GM21576 (cell line): ENCODE results near the gene FLNB.

ENCODE experiments used
- ATAC-seq: cut with Tn5 transposase; IDR thresholded peaks from one replicate; pipeline ENCODE4 v1.9.1; 2021; ENCODE audit warnings: mild to moderate bottlenecking, moderate library complexity; ENCODE audit not compliant: unreplicated experiment

FLNB gene

GRCh38 chr3:58177747-58178527 is 169.7 kb downstream of the FLNB start:
- peak; percentile 67 for ATAC-seq

- ATAC-seq = no peak
These were observed 170.5 kb downstream of the FLNB start for GRCh38 chr3:58178528-58179234.

- no peak for ATAC-seq
These were observed 171.2 kb downstream of the FLNB start for GRCh38 chr3:58179235-58180098.

GRCh38 chr3:58180099-58180880 is 172.1 kb downstream of the FLNB start:
- no peak for ATAC-seq

DNA sequence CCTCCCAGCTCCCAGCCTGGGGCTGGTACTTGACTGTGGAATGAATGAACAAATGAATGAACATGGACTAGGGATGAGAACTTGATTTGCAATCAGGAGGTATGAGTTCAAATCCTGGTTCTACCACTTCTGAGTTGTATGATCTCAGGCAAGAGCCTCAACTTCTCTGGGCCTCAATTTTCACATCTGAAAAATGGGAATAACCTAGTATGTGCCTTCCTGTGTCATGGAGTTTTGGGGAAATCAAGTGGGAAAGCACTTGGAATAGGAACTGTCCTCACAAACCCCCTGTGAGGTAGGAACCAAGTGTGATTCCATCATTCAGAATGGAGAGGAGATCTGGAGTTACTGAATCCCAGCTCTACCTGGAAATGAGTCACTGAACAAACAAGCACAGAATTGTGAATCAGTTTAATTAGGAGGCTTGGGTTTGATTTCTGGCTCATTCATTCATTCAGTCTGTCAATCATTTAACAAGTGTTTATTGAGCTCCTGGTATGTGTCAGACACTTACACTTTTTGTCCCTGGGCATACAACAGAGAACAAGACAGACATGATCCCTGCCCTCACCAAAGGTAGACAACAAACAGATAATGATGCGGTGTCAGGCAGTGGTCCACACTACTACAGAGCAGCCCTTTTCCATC is 172.8 kb downstream of the FLNB start:
- ATAC-seq = no peak

- ATAC-seq = no peak
These were observed 175.0 kb downstream of the FLNB start for GRCh38 chr3:58183221-58183620.

- ATAC-seq = no peak
These were observed 175.7 kb downstream of the FLNB start for GRCh38 chr3:58183891-58184290.

GRCh38 chr3:58184309-58184981 is 176.2 kb downstream of the FLNB start:
- no peak for ATAC-seq

GRCh38 chr3:58184982-58185360 is 176.7 kb downstream of the FLNB start:
- ATAC-seq = no peak

DNA sequence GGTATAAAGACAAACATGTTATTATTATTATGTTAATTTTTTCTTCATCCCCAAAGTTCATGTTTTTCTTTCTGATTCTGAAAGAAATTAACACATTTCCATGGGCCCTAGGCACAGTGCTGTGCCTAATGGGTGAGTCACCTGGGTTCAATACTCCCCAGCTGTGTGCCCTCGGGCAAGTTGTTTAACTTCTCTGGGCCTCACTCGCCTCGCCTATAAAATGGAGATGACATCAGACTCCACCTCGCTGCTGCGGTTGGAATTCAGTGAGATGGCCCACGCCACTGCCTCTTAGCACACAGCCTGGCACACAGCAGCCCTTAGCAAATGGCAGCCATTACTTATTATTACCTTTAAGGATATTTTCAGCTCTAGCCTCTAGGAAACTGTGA is 179.9 kb downstream of the FLNB start:
- ATAC-seq = no peak

DNA sequence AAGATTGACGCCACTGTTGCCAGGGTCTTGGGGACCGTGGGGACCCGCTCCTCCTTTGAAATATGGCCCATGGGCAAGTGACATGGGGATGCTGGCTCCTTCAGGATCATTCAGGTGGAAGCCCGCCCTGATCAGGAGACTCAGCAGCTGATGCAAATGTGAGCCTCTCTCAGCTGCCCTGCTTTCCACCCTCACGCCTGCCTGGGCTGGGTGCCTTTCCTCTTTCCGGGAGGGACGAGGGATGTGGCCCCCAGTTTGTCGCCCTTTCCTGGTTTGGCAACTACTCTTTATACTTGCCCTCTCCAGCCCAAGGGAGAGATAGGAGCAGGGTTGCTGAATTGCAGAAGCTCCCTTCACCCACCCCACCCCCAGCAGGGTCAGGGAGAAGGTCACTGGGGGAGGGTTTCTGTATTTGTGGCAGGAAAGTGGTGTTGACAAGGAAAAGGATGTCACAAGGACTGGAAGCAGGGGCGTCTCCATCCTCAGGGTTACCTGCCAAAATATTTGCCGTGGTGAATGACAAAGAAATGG is 180.8 kb downstream of the FLNB start:
- ATAC-seq = no peak

- no peak for ATAC-seq
These were observed 181.5 kb downstream of the FLNB start for GRCh38 chr3:58189691-58190090.

DNA sequence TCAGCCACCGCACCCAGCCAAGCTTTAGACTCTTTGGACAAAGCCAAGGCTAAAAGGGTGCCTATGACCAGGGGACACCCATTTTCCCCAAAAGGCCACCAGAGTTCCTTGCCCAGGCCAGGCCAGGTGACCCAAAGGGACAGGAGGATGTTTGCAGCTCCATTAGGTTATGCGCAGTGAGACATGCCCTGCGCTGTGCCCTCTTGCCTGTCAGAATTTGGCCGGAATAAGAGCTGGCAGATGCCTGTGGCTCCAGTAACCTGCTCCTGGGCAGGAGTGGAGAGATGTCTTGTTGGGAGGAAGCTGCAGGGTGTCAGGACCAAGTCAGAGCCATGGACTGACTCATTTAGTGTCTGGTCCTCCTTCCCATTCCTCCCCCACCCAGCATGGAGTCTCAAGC is 182.1 kb downstream of the FLNB start:
- no peak for ATAC-seq

DNA sequence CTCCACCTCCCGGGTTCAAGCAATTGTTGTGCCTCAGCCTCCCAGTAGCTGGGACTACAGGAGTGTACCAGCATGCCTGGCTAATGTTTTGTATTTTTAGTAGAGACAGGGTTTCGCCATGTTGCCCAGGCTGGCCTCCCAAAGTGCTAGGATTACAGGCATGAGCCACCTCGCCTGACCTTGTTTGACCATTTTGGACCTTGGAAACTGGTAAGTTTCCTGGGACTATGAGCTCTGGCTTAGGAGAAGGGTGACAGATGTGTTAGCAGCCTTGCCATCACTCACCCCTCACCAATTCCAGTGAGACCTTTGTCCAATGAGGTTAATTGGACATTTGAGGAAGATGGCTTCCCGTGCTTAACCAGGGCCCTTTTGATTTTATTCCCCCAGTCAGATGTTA is 182.7 kb downstream of the FLNB start:
- no peak for ATAC-seq

- no peak for ATAC-seq
These were observed 183.3 kb downstream of the FLNB start for GRCh38 chr3:58191361-58191991.

DNA sequence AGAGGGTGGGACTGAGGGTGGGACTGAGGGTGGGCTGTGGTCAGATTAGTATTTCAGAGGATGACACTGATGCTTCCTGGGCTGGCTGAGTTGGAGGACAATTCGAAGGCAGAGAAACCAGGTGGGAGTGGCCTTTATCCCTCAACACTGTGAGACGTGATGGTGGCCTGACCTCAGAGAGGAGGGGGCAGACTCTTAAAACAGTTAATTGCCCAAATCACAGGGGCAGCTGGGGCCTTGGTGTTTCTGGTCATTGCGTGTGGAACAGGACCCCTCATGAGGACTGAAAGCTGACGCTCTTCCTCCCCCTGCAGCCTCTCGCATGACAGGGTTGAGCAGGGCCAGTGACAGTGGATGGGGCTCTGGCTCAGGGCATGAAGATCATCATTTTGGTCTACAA is 183.8 kb downstream of the FLNB start:
- ATAC-seq = no peak

DNA sequence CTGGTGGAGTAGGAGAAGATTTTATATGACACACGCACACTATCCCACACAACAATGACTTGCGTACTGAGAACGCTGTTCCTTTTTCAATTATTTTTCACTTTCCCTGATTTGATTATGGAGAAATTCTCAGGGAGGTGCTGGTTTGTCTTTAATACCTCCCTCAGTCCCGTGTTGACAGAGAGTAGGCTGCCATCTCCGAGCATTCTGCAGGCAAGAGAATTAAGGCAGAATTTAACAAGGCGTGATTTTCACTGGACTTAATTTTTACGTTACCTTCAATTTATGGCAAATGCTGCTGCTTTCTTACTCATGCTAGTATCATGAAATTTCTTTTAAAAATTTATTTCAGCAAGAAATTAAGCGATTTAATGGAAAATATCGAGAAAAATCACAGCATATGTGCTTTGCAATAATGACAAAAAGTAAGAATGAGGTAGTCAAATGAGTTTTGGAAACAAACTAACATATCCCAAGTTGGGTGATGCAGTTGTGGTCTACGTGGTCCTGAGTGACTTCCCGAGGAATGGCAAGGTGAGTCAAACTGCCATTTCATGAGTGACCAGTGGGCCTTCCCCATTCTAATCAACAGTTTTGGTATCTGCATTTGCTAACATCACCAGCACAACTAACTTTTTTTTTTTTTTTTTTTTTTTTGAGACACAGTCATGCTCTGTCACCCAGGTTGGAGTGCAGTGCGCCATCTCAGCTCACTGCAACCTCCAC is 185.6 kb downstream of the FLNB start:
- ATAC-seq = no peak

DNA sequence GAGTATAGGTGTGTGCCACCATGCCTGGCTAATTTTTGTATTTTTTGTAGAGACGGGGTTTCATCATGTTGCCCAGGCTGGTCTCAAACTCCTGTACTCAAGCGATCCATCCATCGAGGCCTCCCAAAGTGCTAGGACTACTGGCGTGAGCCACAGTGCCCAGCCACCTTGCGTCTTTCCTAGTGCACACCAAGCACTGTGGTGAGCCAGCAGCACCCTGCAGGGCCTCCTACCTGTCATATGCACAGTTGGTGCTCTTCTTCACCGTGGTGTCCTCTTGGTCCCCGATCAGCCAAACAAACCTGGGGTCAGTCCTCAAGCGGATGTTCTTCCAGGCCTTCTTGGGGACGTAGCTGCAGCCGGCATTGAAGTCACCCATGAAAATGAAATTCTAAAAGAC is 189.4 kb downstream of the FLNB start:
- no peak for ATAC-seq
